GM12878 (cell line): ENCODE data around the gene CD164L2. TPM values are rescaled to one million over a fixed set of nuclear protein-coding genes. Genes with fewer than 3 reads are reported as not detected.

Experiments
- ATAC-seq: fragments of 200-7000 bp; cut with Tn5 transposase; 3 replicates; pipeline ENCODE4 v1.9.1; 2020; ENCODE audit warnings: mild to moderate bottlenecking, moderate library complexity
- BruUV-seq: library from RNA; stranded (reverse); fragments of 400-500 nt; replicated peaks from 2 replicates; lab custom pipeline; 2021; lab: Mats Ljungman, UMichigan
- CTCF ChIA-PET: fragments of 300-600 bp; sonication (Branson Sonifier 250); formaldehyde crosslinking; extraction: SDS; loops from one replicate; lab custom pipeline; 2021; ENCODE audit warnings: inconsistent platforms; lab: Yijun Ruan, JAX
- POLR2A ChIA-PET: fragments of 350-600 bp; formaldehyde crosslinking; extraction: SDS; loops from one replicate; lab custom pipeline; 2021; ENCODE audit warnings: inconsistent platforms; lab: Charles Lee
- RAD21 ChIA-PET: fragments of 300-600 bp; sonication (Branson Sonifier 250); formaldehyde crosslinking; loops from one replicate; lab custom pipeline; 2023; ENCODE audit warnings: antibody characterized with exemption; ENCODE audit not compliant: unreplicated experiment; lab: Charles Lee
- SMC1A ChIA-PET: fragments of 300-600 bp; sonication (Branson Sonifier 250); formaldehyde crosslinking; loops from one replicate; lab custom pipeline; 2023; ENCODE audit not compliant: unreplicated experiment, uncharacterized antibody; lab: Charles Lee
- DNase-seq: peaks from one replicate; pipeline ENCODE4 v3.0.0-alpha.2; 2011; ENCODE audit warnings: low read depth, low spot score
- FAIRE-seq: peaks from 3 replicates; lab custom pipeline; 2011; peaks lifted over from hg19 to GRCh38; lab: Jason Lieb, UNC
- H2AFZ ChIP-seq: 2 replicates; pipeline ENCODE4 v1.6.0; 2011; ENCODE audit warnings: low read depth, low read length, control low read depth; ENCODE audit not compliant: control insufficient read depth
- H3K27ac ChIP-seq: 2 replicates; pipeline ENCODE4 v1.5.1; 2011; ENCODE audit warnings: control low read depth; ENCODE audit not compliant: control insufficient read depth, insufficient read depth
- H3K27me3 ChIP-seq, 2 experiments: replicated peaks in 1 of 2; 2 replicates each; pipeline versions ENCODE4 v1.6.0 to v1.6.1; 2011; ENCODE audit warnings: low read length in 1 of 2; ENCODE audit not compliant: control insufficient read depth in 2 of 2, insufficient read depth in 2 of 2
- H3K36me3 ChIP-seq, 2 experiments: 2 replicates each; pipeline ENCODE4 v1.5.1; 2011; ENCODE audit warnings: low read length in 1 of 2; ENCODE audit not compliant: control insufficient read depth in 2 of 2, insufficient read depth in 2 of 2
- H3K4me1 ChIP-seq: 2 replicates; pipeline ENCODE4 v1.6.1; 2011; ENCODE audit warnings: mild to moderate bottlenecking, low read length, moderate library complexity, mixed read lengths; ENCODE audit not compliant: control insufficient read depth, insufficient read depth
- H3K4me2 ChIP-seq: 2 replicates; pipeline ENCODE4 v1.6.0; 2011; ENCODE audit warnings: control low read depth; ENCODE audit not compliant: control insufficient read depth, insufficient read depth
- H3K4me3 ChIP-seq: fragments of 200-600 bp; sonication (generic); 2 replicates; pipeline ENCODE4 v1.5.1; 2016
- H3K79me2 ChIP-seq: 2 replicates; pipeline ENCODE4 v1.6.0; 2011; ENCODE audit warnings: low read length; ENCODE audit not compliant: control insufficient read depth, insufficient read depth
- H3K9ac ChIP-seq: 2 replicates; pipeline ENCODE4 v1.8.0; 2011; ENCODE audit warnings: low read length, control low read depth, mixed read lengths; ENCODE audit not compliant: control insufficient read depth, insufficient read depth
- H3K9me3 ChIP-seq: replicated peaks from 3 replicates; pipeline ENCODE4 v1.5.1; 2011; ENCODE audit warnings: mild to moderate bottlenecking, low read length; ENCODE audit not compliant: control insufficient read depth, insufficient read depth
- H4K20me1 ChIP-seq: 2 replicates; pipeline ENCODE4 v1.6.0; 2011; ENCODE audit not compliant: control insufficient read depth, insufficient read depth
- ATF7 ChIP-seq: fragments of 450-650 bp; IDR thresholded peaks from 2 replicates; pipeline ENCODE4 v1.6.1; 2016; ENCODE audit warnings: low read depth, mild to moderate bottlenecking
- CHD1 ChIP-seq: IDR thresholded peaks from 2 replicates; pipeline ENCODE4 v1.6.1; 2012; ENCODE audit warnings: low read depth, low read length, improper control_type of control experiment
- DPF2 ChIP-seq: fragments of 450-650 bp; IDR thresholded peaks from 2 replicates; pipeline ENCODE4 v1.6.1; 2017; ENCODE audit warnings: mild to moderate bottlenecking
- EGR1 ChIP-seq, 2 experiments: IDR thresholded peaks; 1 replicate in 1 of 2; 2 replicates in 1 of 2; pipeline ENCODE4 v1.6.1; 2011 to 2012; ENCODE audit warnings: low read depth in 2 of 2, low read length in 2 of 2, borderline replicate concordance in 1 of 2, mild to moderate bottlenecking in 1 of 2, moderate library complexity in 1 of 2
- EP300 ChIP-seq, 2 experiments: fragments of 150-350 bp in 1 of 2; IDR thresholded peaks; 2 replicates each; pipeline ENCODE4 v1.6.1; 2011 to 2012; ENCODE audit warnings: low read depth in 2 of 2, low read length in 2 of 2, borderline replicate concordance in 1 of 2, improper control_type of control experiment in 1 of 2, inconsistent platforms in 1 of 2; ENCODE audit not compliant: control insufficient read depth in 1 of 2
- GATAD2B ChIP-seq: fragments of 450-650 bp; conservative IDR thresholded peaks from 2 replicates; pipeline ENCODE4 v1.6.1; 2017; ENCODE audit warnings: low read depth, mild to moderate bottlenecking, moderate library complexity
- NBN ChIP-seq: fragments of 450-650 bp; IDR thresholded peaks from 2 replicates; pipeline ENCODE4 v1.6.1; 2016
- NR2C1 ChIP-seq: fragments of 450-650 bp; IDR thresholded peaks from 2 replicates; pipeline ENCODE4 v1.6.1; 2017; ENCODE audit warnings: antibody characterized with exemption, mild to moderate bottlenecking, moderate library complexity
- NR2C2 ChIP-seq: IDR thresholded peaks from 2 replicates; pipeline ENCODE4 v1.6.1; 2011; ENCODE audit warnings: borderline replicate concordance, low read depth; ENCODE audit not compliant: control insufficient read depth, insufficient read length
- NRF1 ChIP-seq: conservative IDR thresholded peaks from 2 replicates; pipeline ENCODE4 v1.6.1; 2011; ENCODE audit warnings: mild to moderate bottlenecking, low read depth, low read length, improper control_type of control experiment
- POLR2A ChIP-seq: IDR thresholded peaks from 2 replicates; pipeline ENCODE4 v1.6.1; 2011; ENCODE audit warnings: low read depth, mild to moderate bottlenecking, low read length
- SIN3A ChIP-seq: IDR thresholded peaks from 2 replicates; pipeline ENCODE4 v1.6.1; 2012; ENCODE audit warnings: low read depth, low read length, improper control_type of control experiment
- SMARCA5 ChIP-seq: fragments of 450-650 bp; IDR thresholded peaks from 2 replicates; pipeline ENCODE4 v1.6.1; 2017; ENCODE audit warnings: mild to moderate bottlenecking
- TARDBP ChIP-seq: IDR thresholded peaks from 2 replicates; pipeline ENCODE4 v1.6.1; 2016; ENCODE audit warnings: borderline replicate concordance
- WGBS: methylation state at CpG from one replicate; pipeline ENCODE4 v1.1.6; 2016; ENCODE audit warnings: low lambda C conversion rate; ENCODE audit not compliant: insufficient replicate concordance, insufficient coverage; ENCODE audit errors: missing lambda C conversion rate; 5-methylcytosine and 5-hydroxymethylcytosine counted together
- in situ Hi-C: fragments of 300-500 bp; cut with MboI; formaldehyde crosslinking; loops from 9 replicates; pipeline ENCODE4 v1.14.3; 2018; ENCODE audit warnings: mixed read lengths
- intact Hi-C: fragments of 100-400 bp; cut with micrococcal nuclease; formaldehyde crosslinking; loops from one replicate; pipeline ENCODE4 v1.14.2; 2022; ENCODE audit not compliant: unreplicated experiment
- polyA plus RNA-seq, 11 experiments: library from polyadenylated mRNA; depleted of rRNA in 4 of 11; unstranded in 6 of 11; stranded (reverse) in 5 of 11; fragments of >200 nt; fragmentation: Nextera tagmentation in 4 of 11; fragmentation: Illumina TruSeq in 1 of 11; extraction: Ambion mirVana in 4 of 11; extraction: Trizol in 1 of 11; gene quantifications; 1 replicate in 1 of 11; 2 replicates in 10 of 11; pipeline versions ENCODE4 v1.2.1 to v1.2.3, GENCODE V29; 2011 to 2016; ENCODE audit warnings: inconsistent platforms in 2 of 11, missing spikeins in 2 of 11, low read depth in 1 of 11
- total RNA-seq, 4 experiments: library from RNA; depleted of rRNA in 3 of 4; stranded (reverse); fragments of >200 nt in 3 of 4; fragmentation: Illumina TruSeq in 1 of 4; extraction: Trizol in 1 of 4; gene quantifications; 2 replicates each; pipeline versions ENCODE4 v1.2.1 to v1.2.3, GENCODE V29; 2013 to 2021
- TF ChIP-seq, protein P1 (sequence below): IDR thresholded peaks from 2 replicates; pipeline ENCODE4 v1.6.1; 2011; ENCODE audit warnings: mild to moderate bottlenecking, low read depth, low read length, moderate library complexity; ENCODE audit not compliant: insufficient replicate concordance
- TF ChIP-seq, protein P2 (sequence below): fragments of 450-650 bp; IDR thresholded peaks from 2 replicates; pipeline ENCODE4 v1.6.1; 2014; ENCODE audit warnings: mild to moderate bottlenecking
- TF ChIP-seq, protein P3 (sequence below): fragments of 450-650 bp; IDR thresholded peaks from 2 replicates; pipeline ENCODE4 v1.6.1; 2017; ENCODE audit warnings: borderline replicate concordance
- TF ChIP-seq, protein P4 (sequence below): fragments of 450-650 bp; IDR thresholded peaks from 2 replicates; pipeline ENCODE4 v1.6.1; 2018; ENCODE audit warnings: borderline replicate concordance, mild to moderate bottlenecking; ENCODE audit not compliant: partially characterized antibody

The CD164L2 gene
- total and polyA plus RNA-seq, 10 of the 15 experiments (the other 5 are each of a cell fraction or from before 2014, with no cell fraction given): not detected

DNA sequence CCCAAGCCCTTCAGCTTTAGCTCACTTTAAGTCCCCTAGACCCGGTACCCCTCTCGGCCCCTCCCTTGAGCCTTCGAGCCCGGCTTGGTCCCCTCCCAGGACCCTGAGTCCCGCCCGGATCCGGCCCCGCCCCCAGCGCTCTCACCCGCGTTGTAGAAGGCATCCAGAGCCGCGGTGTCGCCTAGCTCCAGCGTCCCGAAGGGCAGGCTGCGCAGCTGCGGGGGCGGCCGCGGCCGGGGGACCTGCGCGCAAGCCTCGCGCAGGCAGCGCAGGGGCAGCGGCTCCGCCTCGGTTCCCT, 17.1 kb downstream of the CD164L2 start:
- Histone ChIP-seq H3K4me3 (peak overlapping the region; percentile 76), H3K4me1 (peaks cover 15% of the 10 kb centered on the region), H3K27ac (no peak overlapping the region), H4K20me1 (no peaks in the 10 kb centered on the region; the same call in 1 of the 2 replicates), H3K4me2 (peak overlapping the region; percentile 88), H3K9me3 (no peaks in the 10 kb centered on the region), H3K79me2 (no peaks in the 10 kb centered on the region), H2AFZ (peak overlapping the region; percentile 39), H3K9ac (no peak overlapping the region), H3K36me3 (no peaks in the 10 kb centered on the region), H3K27me3 (no peaks in the 10 kb centered on the region)
- DNase-seq (no peak), FAIRE-seq (no peak), ATAC-seq (peak; percentile 72)
- in situ Hi-C loops (no loop called here), intact Hi-C loops (loop anchor here (5.0 kb wide), 1 partner anchor 44 kb away; the partner anchor contains the start of gene TMEM222)
- ChIA-PET SMC1A (interaction anchor here (1.0 to 3.3 kb wide), 7 partner anchors 9 to 233 kb away, joined by 3 to 27 read pairs (median 3); partner anchors contain the start of gene GPR3), RAD21 (interaction anchor here (0.6 to 2.1 kb wide), 15 partner anchors 9 to 642 kb away, joined by 3 to 16 read pairs (median 4); partner anchors contain the start of genes AHDC1 and CD164L2), POLR2A (interaction anchor here (0.5 to 1.5 kb wide), 10 partner anchors 22 to 1059 kb away, joined by 3 to 8 read pairs (median 4); partner anchors contain the start of genes IFI6 and SYTL1), CTCF (interaction anchor here (0.9 to 4.7 kb wide), 20 partner anchors 10 to 240 kb away, joined by 3 to 40 read pairs (median 5); partner anchors contain the start of genes AHDC1, GPR3 and SYTL1)
- WGBS: 0% methylated on average over 20 of the region's 30 CpGs
- no TSS peak for BruUV-seq
- TF ChIP-seq DPF2 (no peak), NRF1 (peak; percentile 24; the same call in 1 of the 2 replicates), ATF7 (no peak), EGR1 (IDR thresholded peaks at IDR 0.05; ENCODE audit: borderline replicate concordance in 1 of 2, low read depth in 2 of 2, low read length in 2 of 2) (peak in 1 of 2 experiments; percentile 91; a peak in 2 of 3 replicates), NBN (0 out of 2 replicates have a peak, but pooled peaks have one; percentile 2), TARDBP (no peak), SIN3A (no peak), EP300 (IDR thresholded peaks at IDR 0.05; ENCODE audit: borderline replicate concordance in 1 of 2, control insufficient read depth in 1 of 2, low read depth in 2 of 2, low read length in 2 of 2) (no peak), NR2C1 (no peak), SMARCA5 (no peak), GATAD2B (0 out of 2 replicates have a peak, but pooled peaks have one; percentile 69), POLR2A (no peak), NR2C2 (no peak), CHD1 (no peak)
- TF ChIP-seq, protein P1, sequence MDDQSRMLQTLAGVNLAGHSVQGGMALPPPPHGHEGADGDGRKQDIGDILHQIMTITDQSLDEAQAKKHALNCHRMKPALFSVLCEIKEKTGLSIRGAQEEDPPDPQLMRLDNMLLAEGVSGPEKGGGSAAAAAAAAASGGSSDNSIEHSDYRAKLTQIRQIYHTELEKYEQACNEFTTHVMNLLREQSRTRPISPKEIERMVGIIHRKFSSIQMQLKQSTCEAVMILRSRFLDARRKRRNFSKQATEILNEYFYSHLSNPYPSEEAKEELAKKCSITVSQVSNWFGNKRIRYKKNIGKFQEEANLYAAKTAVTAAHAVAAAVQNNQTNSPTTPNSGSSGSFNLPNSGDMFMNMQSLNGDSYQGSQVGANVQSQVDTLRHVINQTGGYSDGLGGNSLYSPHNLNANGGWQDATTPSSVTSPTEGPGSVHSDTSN: no peak
- TF ChIP-seq, protein P2, sequence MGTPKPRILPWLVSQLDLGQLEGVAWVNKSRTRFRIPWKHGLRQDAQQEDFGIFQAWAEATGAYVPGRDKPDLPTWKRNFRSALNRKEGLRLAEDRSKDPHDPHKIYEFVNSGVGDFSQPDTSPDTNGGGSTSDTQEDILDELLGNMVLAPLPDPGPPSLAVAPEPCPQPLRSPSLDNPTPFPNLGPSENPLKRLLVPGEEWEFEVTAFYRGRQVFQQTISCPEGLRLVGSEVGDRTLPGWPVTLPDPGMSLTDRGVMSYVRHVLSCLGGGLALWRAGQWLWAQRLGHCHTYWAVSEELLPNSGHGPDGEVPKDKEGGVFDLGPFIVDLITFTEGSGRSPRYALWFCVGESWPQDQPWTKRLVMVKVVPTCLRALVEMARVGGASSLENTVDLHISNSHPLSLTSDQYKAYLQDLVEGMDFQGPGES: no peak
- TF ChIP-seq, protein P3, sequence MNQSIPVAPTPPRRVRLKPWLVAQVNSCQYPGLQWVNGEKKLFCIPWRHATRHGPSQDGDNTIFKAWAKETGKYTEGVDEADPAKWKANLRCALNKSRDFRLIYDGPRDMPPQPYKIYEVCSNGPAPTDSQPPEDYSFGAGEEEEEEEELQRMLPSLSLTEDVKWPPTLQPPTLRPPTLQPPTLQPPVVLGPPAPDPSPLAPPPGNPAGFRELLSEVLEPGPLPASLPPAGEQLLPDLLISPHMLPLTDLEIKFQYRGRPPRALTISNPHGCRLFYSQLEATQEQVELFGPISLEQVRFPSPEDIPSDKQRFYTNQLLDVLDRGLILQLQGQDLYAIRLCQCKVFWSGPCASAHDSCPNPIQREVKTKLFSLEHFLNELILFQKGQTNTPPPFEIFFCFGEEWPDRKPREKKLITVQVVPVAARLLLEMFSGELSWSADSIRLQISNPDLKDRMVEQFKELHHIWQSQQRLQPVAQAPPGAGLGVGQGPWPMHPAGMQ: no peak
- TF ChIP-seq, protein P4, sequence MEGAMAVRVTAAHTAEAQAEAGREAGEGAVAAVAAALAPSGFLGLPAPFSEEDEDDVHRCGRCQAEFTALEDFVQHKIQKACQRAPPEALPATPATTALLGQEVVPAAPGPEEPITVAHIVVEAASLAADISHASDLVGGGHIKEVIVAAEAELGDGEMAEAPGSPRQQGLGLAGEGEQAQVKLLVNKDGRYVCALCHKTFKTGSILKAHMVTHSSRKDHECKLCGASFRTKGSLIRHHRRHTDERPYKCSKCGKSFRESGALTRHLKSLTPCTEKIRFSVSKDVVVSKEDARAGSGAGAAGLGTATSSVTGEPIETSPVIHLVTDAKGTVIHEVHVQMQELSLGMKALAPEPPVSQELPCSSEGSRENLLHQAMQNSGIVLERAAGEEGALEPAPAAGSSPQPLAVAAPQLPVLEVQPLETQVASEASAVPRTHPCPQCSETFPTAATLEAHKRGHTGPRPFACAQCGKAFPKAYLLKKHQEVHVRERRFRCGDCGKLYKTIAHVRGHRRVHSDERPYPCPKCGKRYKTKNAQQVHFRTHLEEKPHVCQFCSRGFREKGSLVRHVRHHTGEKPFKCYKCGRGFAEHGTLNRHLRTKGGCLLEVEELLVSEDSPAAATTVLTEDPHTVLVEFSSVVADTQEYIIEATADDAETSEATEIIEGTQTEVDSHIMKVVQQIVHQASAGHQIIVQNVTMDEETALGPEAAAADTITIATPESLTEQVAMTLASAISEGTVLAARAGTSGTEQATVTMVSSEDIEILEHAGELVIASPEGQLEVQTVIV: no peak
